ENCODE results near the gene EFCAB3. TPM values are rescaled to one million over a fixed set of nuclear protein-coding genes. Genes with fewer than 3 reads are reported as not detected.
"Not testable (repeated sequence)": the region's sequence is repeated elsewhere in the genome, so short reads cannot be mapped to it uniquely, and the experiment has no call there.

The EFCAB3 gene
- total RNA-seq, 4 donors from 2014 or later, result not detected

- H3K36me3 ChIP-seq, result no peaks in the 10 kb centered on the region
- peaks cover 0 to 4% of the 10 kb centered on the region in 2 donors for H3K4me1 ChIP-seq
- H3K27me3 ChIP-seq, result no peaks in the 10 kb centered on the region
- no peak for TF ChIP-seq POLR2A (IDR thresholded peaks at IDR 0.05)
- TF ChIP-seq, protein P1, sequence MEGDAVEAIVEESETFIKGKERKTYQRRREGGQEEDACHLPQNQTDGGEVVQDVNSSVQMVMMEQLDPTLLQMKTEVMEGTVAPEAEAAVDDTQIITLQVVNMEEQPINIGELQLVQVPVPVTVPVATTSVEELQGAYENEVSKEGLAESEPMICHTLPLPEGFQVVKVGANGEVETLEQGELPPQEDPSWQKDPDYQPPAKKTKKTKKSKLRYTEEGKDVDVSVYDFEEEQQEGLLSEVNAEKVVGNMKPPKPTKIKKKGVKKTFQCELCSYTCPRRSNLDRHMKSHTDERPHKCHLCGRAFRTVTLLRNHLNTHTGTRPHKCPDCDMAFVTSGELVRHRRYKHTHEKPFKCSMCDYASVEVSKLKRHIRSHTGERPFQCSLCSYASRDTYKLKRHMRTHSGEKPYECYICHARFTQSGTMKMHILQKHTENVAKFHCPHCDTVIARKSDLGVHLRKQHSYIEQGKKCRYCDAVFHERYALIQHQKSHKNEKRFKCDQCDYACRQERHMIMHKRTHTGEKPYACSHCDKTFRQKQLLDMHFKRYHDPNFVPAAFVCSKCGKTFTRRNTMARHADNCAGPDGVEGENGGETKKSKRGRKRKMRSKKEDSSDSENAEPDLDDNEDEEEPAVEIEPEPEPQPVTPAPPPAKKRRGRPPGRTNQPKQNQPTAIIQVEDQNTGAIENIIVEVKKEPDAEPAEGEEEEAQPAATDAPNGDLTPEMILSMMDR (IDR thresholded peaks at IDR 0.05), result no peak
- H3K27ac ChIP-seq, result no peak overlapping the region
- intact Hi-C loops (cut with DNase I), result no loop called here
- 82 to 87% methylated on average over 7 of the region's 7 CpGs for WGBS, 2 donors
- no peaks in the 10 kb centered on the region for H3K9me3 ChIP-seq
- no peak for DNase-seq
- no peak overlapping the region for H3K4me3 ChIP-seq (replicated peaks in 1 of 3)
Measured at GRCh38 chr17:62456016-62456415, 75.7 kb downstream of the EFCAB3 start.

- 67 to 80% methylated on average over 10 of the region's 10 CpGs for WGBS, 2 donors
- H3K9me3 ChIP-seq; H3K4me1 ChIP-seq; H3K27ac ChIP-seq; H3K27me3 ChIP-seq; H3K36me3 ChIP-seq; intact Hi-C loops (cut with DNase I); H3K4me3 ChIP-seq (replicated peaks in 1 of 3); DNase-seq: not testable (repeated sequence)
Measured at GRCh38 chr17:62458483-62458882, 78.1 kb downstream of the EFCAB3 start.

- H3K27ac ChIP-seq; H3K9me3 ChIP-seq; intact Hi-C loops (cut with DNase I); H3K4me3 ChIP-seq (replicated peaks in 1 of 3); DNase-seq; H3K4me1 ChIP-seq; H3K27me3 ChIP-seq; H3K36me3 ChIP-seq: not testable (repeated sequence)
- 75 to 87% methylated on average over 3 of the region's 3 CpGs for WGBS, 2 donors
Measured at GRCh38 chr17:62464422-62464821, 84.1 kb downstream of the EFCAB3 start.

- WGBS, 2 donors, result 95 to 96% methylated on average over 7 of the region's 7 CpGs
- DNase-seq; intact Hi-C loops (cut with DNase I); H3K4me1 ChIP-seq; H3K27ac ChIP-seq; H3K36me3 ChIP-seq; H3K9me3 ChIP-seq; H3K27me3 ChIP-seq; H3K4me3 ChIP-seq (replicated peaks in 1 of 3): not testable (repeated sequence)
Measured at GRCh38 chr17:62465271-62465670, 84.9 kb downstream of the EFCAB3 start.

Small RNA genes lying within 50 kb of the gene (small RNA-seq; reads per million reads assigned to genes)
- gene RNU7-52P, result not detected

Other genes with a start within 250 kb of the EFCAB3 start
- 10 to 100 TPM; 15.0 to 21.4 (median 17.5) TPM for gene METTL2A, start 43.3 kb downstream of the EFCAB3 start, total RNA-seq
- gene TLK2, start 98.3 kb downstream of the EFCAB3 start, total RNA-seq, result 10 to 100 TPM; 45.8 to 78.1 (median 54.1) TPM
- 10 to 100 TPM in 2 of 4 donors, 1 to 10 TPM in 2; 7.9 to 15.2 (median 10.9) TPM for gene MRC2, start 247.1 kb downstream of the EFCAB3 start, total RNA-seq

All from thyroid gland (tissue), 4 donors.